GM19035 (cell line): Measurements from ENCODE around the gene SART3.
"Not testable (repeated sequence)": the region's sequence is repeated elsewhere in the genome, so short reads cannot be mapped to it uniquely, and the experiment has no call there.

Experiments
- ATAC-seq: cut with Tn5 transposase; IDR thresholded peaks from one replicate; pipeline ENCODE4 v1.9.1; 2021; ENCODE audit not compliant: unreplicated experiment

SART3 gene

DNA sequence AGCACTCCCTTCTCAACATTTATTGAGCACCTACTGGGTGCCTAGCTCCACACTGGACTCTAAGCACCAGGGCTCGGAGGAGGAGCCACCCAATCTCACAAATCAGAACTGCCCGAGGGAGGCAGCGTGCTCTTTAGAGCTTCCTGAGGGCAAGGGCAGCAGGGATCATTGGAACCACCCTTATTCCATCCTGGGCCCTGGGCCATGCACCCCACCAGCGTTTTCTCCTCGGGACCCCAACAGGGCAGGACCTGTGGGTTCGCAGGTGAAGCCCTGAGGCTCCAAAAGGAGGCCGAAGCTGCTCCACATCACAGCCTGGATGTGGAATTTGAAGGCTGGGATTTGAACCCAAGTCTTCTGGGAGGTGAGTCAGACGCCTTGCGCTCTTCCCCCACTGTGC is 21.5 kb upstream of the SART3 start:
- no peak for ATAC-seq

DNA sequence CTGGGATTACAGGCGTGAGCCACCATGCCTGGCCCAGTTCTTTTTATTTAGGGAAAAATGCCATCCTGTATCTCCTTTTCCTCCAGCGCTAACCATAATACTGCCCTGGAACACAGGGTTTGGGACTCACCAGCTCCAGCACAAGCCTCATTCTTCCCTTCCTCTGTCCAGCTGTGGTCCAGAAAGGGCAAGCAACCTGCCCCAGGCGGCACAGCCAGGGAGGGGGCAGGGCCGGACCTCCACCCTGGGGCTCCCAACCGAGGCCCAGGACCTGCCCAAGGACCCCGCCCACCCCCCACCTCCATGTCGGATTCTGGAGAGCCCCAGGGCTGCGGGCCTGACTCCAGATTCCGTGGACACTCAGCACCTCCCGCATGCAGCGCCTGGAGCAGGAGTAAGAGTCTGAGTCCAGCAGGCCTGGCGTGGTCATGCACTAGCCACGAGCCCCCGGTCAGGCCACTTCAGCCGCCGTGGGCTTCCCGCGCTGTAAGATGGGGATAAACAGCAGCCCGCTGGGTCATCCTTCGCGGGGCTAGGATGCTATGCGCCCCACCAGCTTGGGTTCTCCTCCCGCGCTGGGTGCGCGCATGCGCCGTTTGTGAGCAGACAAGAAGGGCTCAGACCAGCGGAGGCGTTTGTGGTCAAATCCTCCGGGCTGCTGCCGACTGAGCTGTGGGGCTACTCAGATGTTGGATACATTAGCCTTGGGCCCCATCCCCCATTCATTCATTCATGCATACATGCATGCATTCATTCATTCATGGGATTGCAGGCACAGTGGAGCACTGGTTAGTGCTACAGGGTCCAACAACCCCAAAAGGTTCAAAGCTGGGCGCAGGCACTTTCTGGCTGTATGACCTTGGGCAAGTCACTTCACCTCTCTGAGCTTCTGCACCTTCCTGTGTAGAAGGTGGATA is 20.6 kb upstream of the SART3 start:
- ATAC-seq: no peak

DNA sequence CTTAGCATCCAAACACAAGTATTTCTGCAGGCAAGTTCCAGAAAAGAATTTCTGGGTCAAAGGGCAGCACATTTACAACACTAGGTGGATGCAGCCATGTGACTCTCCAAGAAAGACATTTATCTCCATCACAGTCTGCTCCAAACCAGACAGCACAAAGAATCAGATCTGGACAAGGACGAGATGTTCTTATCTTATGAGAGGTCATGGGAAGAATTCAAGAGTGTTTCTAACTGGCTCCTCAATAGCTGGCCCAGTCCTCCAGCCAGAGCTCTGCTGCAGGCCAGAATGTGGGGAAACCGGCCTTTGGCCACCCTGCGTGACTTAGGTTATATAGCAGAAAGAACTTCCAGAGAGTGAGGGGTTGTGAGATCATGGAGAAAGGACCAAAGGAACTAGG is 19.6 kb upstream of the SART3 start:
- ATAC-seq: no peak

DNA sequence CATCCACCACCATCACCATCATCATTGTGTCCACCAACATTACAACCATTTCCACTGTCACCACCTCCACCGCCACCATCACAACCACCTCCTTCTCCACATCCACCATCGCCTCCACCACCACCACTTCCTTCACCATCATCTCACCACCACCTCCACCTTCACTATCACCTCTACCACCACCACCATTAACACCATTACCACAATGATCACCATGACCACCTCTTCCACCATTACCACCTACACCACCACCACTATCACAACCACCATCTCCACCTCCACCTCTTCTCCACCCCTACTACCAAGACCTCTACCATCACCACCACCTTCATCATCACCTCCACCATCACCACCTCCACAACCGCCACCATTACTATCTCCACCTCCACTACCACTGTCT is 17.8 kb upstream of the SART3 start:
- ATAC-seq: no peak

DNA sequence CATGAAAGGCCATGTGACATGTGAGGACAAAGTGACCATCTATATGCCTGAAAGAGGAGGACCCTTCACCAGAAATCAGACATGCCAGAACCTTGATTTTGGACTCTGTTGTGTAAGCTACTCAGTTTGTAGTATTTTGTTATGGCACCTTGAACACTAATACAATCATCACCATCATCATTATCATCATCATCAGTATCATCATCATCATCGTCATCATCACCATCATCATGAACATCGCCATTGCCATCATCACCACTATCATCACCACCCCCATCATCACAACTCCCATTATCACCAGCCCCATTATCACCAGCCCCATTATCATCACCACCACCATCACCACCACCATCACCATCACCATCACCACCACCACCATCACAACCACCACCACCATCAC is 17.3 kb upstream of the SART3 start:
- ATAC-seq: no peak

DNA sequence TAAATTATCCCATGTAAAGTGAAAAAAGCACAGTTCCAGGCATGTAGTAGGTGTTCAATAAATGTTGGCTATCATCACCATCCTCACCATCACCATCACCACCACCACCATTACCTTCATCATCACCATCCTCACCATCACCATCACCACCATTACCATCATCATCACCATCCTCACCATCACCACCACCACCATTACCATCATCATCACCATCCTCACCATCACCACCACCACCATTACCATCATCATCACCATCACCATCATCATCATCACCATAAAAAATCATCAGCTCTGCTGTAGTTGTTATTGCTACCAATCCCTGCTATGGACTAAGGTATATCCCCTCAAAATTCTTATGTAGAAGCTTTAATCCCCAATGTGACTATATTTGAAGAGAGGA is 16.5 kb upstream of the SART3 start:
- no peak for ATAC-seq

DNA sequence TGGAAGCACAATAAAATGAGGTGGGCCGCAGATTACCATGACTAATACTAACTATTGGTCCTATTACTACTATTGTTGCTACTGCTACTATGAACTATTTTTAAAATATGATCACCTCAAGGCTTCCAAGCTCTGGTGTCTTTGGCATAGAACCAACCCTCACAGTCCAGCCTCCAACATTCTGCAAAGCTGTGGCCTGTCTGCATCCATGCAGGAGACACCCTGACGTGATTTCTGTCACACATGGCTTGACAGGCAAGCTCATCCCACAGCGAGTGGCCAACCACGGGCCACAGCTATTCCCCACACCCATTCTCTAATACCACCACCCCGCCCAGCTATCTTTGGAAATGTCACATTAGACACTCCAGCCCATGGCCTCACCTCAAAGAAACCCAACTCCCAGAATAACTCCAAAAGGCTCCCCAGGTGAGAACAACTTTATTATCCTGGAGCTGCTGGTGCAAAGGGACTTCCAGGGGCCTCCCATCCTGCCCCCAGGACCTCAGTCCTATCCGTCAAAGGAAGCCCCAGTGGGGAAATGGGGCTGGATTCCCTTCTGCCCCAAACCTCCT is 15.8 kb upstream of the SART3 start:
- ATAC-seq: no peak

DNA sequence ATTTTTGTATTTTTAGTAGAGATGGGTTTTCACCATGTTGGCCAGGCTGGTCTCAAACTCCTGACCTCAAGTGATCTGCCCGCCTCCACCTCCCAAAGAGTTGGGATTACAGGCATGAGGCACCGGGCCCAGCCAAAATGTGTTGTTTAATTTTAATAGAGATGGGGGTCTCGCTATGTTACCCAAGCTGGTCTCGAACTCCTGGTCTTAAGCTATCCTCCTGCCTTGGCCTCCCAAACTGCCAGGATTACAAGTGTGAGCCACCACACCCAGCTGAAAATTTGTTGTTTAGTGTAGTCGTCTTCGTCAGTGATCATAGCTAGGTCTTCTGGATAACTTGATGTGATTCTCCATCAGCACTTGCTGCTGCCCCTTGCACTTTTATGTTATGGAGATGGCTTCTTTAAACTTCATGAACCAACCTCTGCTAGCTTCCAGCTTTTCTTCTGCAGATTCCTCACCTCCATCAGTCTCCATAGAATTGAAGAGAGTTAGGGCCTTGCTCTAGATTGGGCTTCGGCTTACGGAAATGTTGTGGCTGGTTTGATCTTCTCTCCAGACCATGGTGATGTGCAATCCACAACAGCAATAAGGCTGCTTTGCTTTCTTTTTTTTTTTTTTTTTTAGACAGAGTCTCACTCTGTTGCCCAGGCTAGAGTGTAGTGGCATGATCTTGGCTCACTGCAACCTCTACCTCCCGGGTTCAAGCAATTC is 14.4 kb upstream of the SART3 start:
- no peak for ATAC-seq

DNA sequence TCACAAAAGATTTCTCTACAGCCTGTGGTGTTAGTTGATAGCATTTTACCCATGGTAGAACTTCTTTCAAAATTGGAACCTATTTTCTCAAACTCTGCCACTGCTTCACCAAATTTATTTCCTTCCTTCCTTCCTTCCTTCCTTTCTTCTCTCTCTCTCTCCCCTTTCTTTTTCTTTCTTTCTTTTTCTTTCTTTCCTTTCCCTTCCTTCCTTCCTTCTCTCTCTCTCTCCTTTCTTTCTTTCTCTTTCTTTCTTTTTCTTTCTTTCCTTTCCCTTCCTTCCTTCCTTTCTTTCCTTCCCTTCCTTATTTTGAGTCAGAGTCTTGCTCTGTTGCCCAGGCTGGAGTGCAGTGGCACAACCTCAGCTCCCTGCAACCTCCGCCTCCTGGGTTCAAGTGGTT is 13.3 kb upstream of the SART3 start:
- ATAC-seq: not testable (repeated sequence)

DNA sequence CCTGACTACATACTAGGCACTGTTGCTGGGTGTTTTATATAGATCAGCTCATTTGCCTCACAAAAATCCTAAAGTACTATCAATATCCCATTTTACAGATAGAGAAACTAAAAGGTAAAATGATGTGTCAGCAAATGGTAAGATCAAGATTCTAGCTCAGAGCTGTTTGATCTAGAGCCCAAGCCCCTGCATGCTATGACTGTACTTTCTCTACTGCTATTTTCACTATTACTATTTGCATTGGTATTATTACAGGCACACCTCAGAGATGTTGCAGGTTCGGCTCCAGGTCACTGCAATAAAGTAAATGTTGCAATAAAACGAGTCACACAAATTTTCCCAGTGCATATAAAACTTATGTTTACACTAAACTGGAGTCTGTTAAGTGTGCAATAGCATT is 12.3 kb upstream of the SART3 start:
- ATAC-seq: peak; percentile 33

DNA sequence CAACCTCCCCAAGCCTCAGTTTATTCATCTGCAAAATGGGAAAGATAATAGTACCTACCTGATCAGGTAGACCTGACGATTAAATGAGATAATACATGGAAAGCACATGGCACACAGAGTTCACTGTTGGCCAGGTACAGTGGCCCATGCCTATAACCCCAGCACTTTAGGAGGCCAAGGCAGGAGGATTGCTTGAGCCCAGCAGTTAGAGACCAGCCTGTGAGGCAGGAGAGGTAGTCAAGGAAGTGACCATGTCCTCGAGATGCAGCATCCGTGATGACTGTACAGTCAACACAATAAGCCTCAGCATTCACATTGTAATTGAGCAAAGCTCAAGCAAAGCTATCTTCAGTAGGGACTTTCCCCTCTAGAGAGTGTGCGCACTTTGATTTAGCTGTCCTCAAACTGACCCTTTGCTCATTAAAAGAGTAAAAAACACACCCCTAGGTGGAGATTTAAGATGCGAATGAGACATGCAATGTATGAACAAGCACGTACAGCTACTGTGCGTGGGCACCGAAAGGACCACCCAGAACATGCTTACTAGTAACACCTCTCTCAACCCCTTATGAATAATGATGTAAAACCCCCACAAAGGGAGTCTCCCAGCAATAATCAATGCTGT is 11.3 kb upstream of the SART3 start:
- ATAC-seq: no peak

DNA sequence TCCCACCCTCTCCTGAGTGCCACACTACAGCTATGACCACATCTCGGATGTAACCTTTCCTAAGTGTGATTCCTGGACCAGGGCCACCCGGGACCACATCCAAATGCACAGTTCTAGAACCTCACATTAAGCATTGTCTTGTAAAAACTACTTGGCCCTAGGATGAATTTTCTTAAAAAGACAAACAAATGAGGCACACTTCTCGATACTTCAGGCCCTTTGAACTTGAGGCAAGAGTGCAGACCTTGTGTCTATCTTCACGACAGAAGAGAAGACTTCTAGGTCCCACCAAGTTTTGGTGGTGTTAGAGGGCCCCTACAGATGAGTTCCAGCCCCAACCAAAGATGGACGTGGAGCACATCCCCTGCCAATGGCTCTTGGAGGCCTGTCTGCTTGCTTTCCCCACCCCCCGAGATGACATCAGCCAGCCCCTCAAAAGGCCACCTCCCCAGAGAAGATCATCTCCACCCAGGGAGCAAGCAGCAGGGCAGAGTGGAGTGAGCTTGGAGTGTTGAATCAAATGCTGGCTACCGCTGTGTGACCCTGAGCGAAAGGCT is 10.7 kb upstream of the SART3 start:
- no peak for ATAC-seq

DNA sequence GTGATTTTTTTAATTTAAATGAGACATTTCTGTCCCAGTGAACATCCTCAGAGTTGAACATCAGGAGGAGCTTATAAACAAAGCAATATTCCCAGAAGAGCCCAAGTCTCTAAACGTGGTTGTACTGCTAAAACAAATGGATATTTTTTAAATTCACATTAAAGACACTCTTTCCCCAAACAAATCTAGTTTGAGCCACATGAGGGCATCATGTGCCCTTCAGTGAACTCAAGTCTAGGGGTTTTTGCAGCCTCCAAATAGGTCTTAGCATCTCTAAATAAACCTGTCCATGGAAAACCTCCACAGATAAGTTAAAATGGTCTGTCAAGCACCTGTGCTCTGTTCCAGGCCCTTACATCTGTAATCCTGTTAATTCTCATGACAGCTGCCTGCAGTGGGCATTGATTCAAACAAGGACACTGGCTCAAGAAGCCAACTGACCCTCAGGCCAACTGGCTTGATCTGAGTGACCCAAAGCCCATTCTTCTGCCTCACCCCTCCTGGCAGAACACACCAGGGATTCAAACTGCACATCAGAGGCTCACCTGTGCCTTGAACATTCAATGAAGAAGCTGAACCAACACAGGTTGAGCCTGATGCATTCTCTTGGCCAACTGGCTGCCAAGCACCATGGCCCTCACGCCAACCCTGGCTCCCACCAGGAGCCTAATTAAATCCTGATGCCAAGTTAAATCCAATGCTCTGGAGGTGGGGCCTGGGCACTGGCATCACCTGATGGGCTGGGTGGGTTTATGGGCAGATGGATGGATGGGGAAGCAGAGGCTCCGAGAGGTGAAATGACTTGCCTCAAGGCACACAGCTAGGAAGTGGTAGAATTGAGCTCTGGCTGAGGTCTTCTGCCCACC is 10.0 kb upstream of the SART3 start:
- no peak for ATAC-seq

DNA sequence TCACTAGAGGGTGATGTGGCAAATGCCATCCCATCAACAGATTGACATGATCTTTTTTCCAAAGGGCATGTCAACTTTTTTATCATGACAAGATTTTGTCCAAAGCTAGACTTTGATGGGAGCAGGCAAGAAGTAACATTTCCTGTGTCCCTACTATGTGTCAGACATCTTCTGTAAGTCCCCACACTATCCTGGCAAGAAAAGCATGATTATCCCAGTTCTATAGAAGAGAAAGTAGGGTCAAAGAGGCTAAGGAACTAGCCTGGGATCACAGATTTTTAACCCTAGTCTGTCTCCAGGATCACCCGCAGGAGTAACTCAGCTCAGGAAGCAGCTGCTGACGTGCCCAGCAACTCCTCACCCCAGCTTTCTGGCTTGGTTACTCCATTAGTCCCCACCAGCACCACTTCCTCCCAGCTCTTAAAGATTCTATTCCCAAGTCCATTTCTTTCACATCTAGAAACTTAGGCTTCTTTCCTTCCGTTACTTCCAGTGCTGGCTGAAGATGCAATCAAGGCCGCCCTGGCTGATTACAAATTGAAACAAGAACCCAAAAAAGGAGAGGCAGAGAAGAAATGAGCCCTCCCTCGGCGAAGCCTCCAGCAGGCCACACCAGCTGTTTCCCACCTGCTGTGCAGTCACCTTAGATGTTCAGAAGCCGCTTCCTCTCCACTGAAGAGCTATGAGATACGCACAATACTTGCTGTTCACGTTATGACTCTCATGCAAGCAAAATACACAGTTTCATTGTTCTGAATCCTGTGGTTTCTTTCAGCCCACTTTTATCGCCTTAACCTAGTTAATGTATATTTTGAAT is 7.6 kb upstream of the SART3 start:
- peak; percentile 71 for ATAC-seq

DNA sequence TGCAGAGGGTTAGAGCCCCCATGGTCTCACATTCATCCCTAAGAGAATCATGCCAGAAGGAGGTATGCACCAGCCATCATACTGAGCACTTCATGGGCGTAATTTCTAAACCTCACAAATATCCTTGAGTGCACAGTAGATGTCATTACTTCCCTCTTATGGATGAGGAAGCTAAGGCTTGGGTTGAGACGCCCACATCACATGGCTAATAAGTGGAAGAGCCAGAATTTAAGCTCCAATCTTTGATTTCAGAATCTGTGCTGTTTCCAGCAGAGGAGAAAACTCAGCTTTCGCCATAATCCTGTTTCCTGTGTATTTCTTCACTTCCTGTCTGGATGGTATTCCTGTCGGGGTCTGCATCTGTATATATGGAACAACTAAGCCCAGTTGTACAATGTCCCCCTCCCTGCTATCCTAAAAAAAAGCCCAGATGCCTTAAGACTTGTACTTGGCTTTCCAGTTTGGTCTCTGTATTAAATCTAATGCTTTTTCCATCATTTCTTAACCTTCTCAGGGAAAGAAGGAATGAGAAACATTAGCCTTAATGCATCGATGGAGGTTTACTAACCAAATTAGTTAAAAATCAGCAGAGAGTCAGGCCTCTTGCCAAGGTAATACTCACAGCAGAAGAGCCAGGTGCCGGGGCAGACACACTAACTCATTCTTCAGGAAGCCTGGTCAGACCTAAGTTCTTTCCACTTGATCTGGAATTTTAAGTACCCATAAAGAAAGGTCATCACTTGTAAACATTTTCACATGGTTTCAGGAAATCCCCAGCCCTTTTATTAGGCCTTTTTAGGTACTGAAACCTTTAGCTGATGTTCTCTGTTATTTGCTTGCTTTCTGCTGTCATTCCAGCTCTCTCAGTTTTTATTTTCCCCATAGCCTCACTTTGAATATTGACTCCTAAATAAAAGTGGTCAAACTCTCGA is 6.7 kb upstream of the SART3 start:
- ATAC-seq: no peak

DNA sequence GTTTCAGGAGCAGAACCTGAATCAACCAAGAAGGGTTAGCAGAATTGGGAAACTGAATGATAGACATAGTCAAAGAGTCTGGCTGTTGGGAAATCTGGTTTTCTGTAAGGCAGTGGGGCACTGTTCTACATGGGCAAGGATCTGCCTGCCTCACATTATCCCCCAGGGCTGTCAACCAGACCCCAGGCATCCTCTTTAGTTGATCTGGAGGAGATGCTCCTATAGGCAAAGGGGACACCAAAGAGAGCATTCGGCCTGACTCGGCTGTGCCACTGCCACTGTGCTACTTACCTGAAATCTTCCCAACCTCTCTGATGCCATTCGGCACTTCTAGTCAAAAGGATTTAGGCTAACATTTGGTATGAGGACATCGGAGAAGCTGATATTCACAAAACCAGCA is 5.5 kb upstream of the SART3 start:
- no peak for ATAC-seq

DNA sequence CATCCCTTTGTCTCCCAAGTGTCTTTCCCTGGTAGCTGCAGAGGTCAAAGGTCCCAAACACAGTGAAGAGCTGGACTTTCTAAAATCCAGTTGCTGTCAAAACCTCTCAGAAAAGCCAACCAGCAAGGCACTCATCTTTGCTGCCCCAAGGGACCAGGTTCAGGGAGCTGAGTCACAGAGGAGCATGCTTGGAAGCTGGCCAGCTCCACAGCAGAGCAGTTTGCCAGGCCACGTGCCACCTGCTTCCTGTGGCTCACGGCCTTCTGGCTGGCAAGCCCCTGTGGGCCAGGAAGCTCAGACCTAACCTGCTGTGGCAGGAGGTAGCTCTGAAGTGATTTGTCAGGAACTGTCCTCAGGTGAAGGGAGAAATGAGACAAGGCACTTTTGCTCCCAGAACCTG is 5.0 kb upstream of the SART3 start:
- ATAC-seq: no peak

DNA sequence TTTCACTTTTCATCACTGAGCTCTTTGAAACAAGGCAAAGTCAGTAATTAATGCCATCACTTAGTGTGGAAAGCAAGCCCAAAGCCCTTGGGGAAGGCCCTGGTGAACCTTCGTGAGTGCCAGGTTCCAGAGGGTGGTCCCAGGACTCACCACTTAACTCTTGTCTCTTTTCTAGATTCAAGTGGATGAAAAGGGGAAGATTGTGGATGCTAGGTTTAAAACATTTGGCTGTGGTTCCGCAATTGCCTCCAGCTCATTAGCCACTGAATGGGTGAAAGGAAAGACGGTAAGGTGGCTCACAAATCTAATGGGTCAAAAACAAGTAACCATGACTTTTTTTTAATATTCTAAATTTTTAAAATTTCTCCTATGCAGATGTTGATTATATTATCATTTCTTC is 4.2 kb upstream of the SART3 start:
- ATAC-seq: no peak
